IPS-18a (cell line): ENCODE data around the gene MTHFSD.
A peak's percentile ranks its signal among the peaks of the same experiment; 100 is the strongest.

ENCODE experiments used
- H3K27ac ChIP-seq: one replicate; pipeline ENCODE4 v1.5.1; 2013; ENCODE audit warnings: low read length
- H3K27me3 ChIP-seq: one replicate; pipeline ENCODE4 v1.6.1; 2013; ENCODE audit warnings: mild to moderate bottlenecking, low read length; ENCODE audit not compliant: control insufficient read depth, insufficient read depth
- H3K36me3 ChIP-seq: one replicate; pipeline ENCODE4 v1.6.1; 2013; ENCODE audit warnings: low read depth, low read length; ENCODE audit not compliant: control insufficient read depth
- H3K4me1 ChIP-seq: one replicate; pipeline ENCODE4 v1.6.1; 2013; ENCODE audit warnings: low read depth, low read length; ENCODE audit not compliant: control insufficient read depth
- H3K4me3 ChIP-seq: one replicate; pipeline ENCODE4 v1.5.1; 2013; ENCODE audit warnings: low read length
- H3K9ac ChIP-seq: one replicate; pipeline ENCODE4 v1.6.1; 2013; ENCODE audit warnings: mild to moderate bottlenecking, low read length, moderate library complexity
- H3K9me3 ChIP-seq: one replicate; pipeline ENCODE4 v1.6.1; 2013; ENCODE audit warnings: low read depth, low read length; ENCODE audit not compliant: control insufficient read depth

MTHFSD gene

GRCh38 chr16:86519649-86520316 lies 35.3 kb downstream of the MTHFSD start:
- Histone ChIP-seq H3K27ac (no peak overlapping the region), H3K36me3 (no peaks in the 10 kb centered on the region), H3K27me3 (peaks cover 59% of the 10 kb centered on the region), H3K4me3 (no peak overlapping the region), H3K9ac (no peak overlapping the region), H3K9me3 (no peaks in the 10 kb centered on the region), H3K4me1 (no peaks in the 10 kb centered on the region)

GRCh38 chr16:86519007-86519648 lies 35.9 kb downstream of the MTHFSD start:
- Histone ChIP-seq H3K9ac (no peak overlapping the region), H3K4me3 (no peak overlapping the region), H3K9me3 (no peaks in the 10 kb centered on the region), H3K4me1 (no peaks in the 10 kb centered on the region), H3K27ac (no peak overlapping the region), H3K27me3 (peaks cover 66% of the 10 kb centered on the region), H3K36me3 (no peaks in the 10 kb centered on the region)

GRCh38 chr16:86517652-86518258 lies 37.3 kb downstream of the MTHFSD start:
- H3K27me3 ChIP-seq = peaks cover 80% of the 10 kb centered on the region
- no peaks in the 10 kb centered on the region for H3K9me3 ChIP-seq
- H3K4me1 ChIP-seq = peaks cover 5% of the 10 kb centered on the region
- no peak overlapping the region for H3K9ac ChIP-seq
- H3K36me3 ChIP-seq = no peaks in the 10 kb centered on the region
- H3K27ac ChIP-seq = no peak overlapping the region
- no peak overlapping the region for H3K4me3 ChIP-seq

- no peak overlapping the region for H3K4me3 ChIP-seq
- H3K27me3 ChIP-seq = peaks cover 87% of the 10 kb centered on the region
- H3K9ac ChIP-seq = no peak overlapping the region
- H3K27ac ChIP-seq = no peak overlapping the region
- peaks cover 5% of the 10 kb centered on the region for H3K4me1 ChIP-seq
- H3K9me3 ChIP-seq = no peaks in the 10 kb centered on the region
- no peaks in the 10 kb centered on the region for H3K36me3 ChIP-seq
Observed at GRCh38 chr16:86517033-86517432, 38.0 kb downstream of the MTHFSD start.

- Histone ChIP-seq H3K36me3 (no peaks in the 10 kb centered on the region), H3K27me3 (peaks cover 91% of the 10 kb centered on the region), H3K9me3 (no peaks in the 10 kb centered on the region), H3K4me3 (no peak overlapping the region), H3K9ac (no peak overlapping the region), H3K27ac (no peak overlapping the region), H3K4me1 (peaks cover 5% of the 10 kb centered on the region)
Observed at GRCh38 chr16:86516623-86517003, 38.4 kb downstream of the MTHFSD start.

GRCh38 chr16:86515777-86516622 lies 39.0 kb downstream of the MTHFSD start:
- Histone ChIP-seq H3K27ac (no peak overlapping the region), H3K9me3 (no peaks in the 10 kb centered on the region), H3K36me3 (no peaks in the 10 kb centered on the region), H3K27me3 (peaks cover 97% of the 10 kb centered on the region), H3K9ac (no peak overlapping the region), H3K4me1 (peaks cover 5% of the 10 kb centered on the region), H3K4me3 (peak overlapping the region; percentile 26)

GRCh38 chr16:86515413-86515776 lies 39.6 kb downstream of the MTHFSD start:
- H3K27ac ChIP-seq = no peak overlapping the region
- H3K4me1 ChIP-seq = peaks cover 5% of the 10 kb centered on the region
- no peak overlapping the region for H3K4me3 ChIP-seq
- no peaks in the 10 kb centered on the region for H3K9me3 ChIP-seq
- peaks cover 99% of the 10 kb centered on the region for H3K27me3 ChIP-seq
- no peak overlapping the region for H3K9ac ChIP-seq
- no peaks in the 10 kb centered on the region for H3K36me3 ChIP-seq

DNA sequence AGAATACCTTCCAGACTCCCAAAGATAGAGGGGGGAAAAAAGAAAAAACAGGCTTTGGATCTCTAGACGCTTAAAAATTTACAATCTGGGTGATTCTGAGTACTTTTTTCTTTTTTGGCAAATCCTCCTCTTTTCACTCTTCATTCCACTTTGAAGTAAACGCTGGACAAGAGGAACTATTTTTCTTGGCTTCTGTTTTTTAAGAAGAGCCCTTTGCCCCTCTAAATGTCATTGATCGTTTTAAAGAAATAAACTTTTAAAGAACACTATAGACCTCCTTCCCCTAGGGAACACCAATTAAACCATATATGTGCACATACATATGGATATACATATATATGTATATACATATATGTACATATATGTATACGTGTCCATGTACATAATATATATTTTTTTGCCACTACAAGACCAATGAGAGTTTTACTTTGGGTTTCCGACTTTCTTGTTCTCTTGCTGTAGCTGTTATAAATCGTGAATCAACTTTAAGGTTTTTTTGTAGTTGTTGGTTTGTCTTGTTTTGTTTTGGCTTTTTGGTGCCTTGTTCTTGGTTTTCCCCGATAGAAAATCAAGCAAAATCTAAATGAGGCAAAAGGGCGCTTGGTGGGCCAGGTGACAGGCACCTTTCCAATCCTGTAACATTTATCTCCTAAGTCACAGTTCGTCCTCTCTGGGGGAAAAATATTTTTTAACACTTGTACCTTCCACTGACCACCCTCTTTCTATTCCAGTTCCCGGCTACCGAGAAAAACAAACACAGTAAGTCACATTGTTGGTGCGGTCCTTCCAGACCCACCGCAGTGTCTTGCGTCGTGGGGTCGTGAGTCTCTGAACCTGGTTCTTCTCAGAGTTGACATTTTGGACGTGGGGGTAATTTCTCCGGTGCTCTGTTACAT lies 40.3 kb downstream of the MTHFSD start:
- Histone ChIP-seq H3K4me3 (no peak overlapping the region), H3K9me3 (no peaks in the 10 kb centered on the region), H3K27me3 (peaks cover 98% of the 10 kb centered on the region), H3K9ac (no peak overlapping the region), H3K36me3 (no peaks in the 10 kb centered on the region), H3K27ac (no peak overlapping the region), H3K4me1 (peaks cover 5% of the 10 kb centered on the region)

- H3K9ac ChIP-seq = no peak overlapping the region
Observed at GRCh38 chr16:86513471-86514277, 41.4 kb downstream of the MTHFSD start.

DNA sequence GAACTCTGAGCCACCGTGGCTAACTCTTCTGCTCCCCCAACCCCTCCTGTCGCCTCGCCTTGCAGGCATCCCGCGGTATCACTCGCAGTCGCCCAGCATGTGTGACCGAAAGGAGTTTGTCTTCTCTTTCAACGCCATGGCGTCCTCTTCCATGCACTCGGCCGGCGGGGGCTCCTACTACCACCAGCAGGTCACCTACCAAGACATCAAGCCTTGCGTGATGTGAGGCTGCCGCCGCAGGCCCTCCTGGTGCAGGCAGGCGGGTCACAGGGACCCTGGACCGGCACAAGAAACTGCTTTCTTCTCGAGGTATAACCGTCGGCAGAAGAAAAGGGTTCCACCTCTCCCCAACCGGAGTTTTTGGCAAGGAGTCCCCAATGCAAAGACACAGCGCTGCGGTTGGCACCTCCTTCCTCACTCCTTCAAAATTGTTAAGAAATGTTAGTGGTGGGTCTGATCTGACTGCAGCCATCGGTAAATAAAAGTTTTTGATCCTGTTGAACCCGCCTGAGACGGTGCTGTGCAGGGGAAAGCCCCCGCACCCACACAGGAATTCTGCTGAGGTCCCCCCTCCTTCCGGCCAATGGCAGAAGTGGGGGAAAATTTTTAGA lies 42.1 kb downstream of the MTHFSD start:
- peaks cover 98% of the 10 kb centered on the region for H3K27me3 ChIP-seq
- no peak overlapping the region for H3K27ac ChIP-seq

More at GRCh38 chr16:86513471-86514277, 41.4 kb downstream of the MTHFSD start:
- peaks cover 10% of the 10 kb centered on the region for H3K4me1 ChIP-seq
- no peaks in the 10 kb centered on the region for H3K36me3 ChIP-seq
- H3K27ac ChIP-seq = no peak overlapping the region
- H3K9me3 ChIP-seq = no peaks in the 10 kb centered on the region
- H3K4me3 ChIP-seq = no peak overlapping the region
- H3K27me3 ChIP-seq = peaks cover 98% of the 10 kb centered on the region

More for the DNA sequence above, 42.1 kb downstream of the MTHFSD start:
- H3K9me3 ChIP-seq = no peaks in the 10 kb centered on the region
- H3K9ac ChIP-seq = no peak overlapping the region
- peaks cover 10% of the 10 kb centered on the region for H3K4me1 ChIP-seq
- no peak overlapping the region for H3K4me3 ChIP-seq
- H3K36me3 ChIP-seq = no peaks in the 10 kb centered on the region
